Lower lobe of right lung (tissue), 2 donors: ENCODE measurements around the gene EMX2. TPM values are rescaled to one million over a fixed set of nuclear protein-coding genes. Genes with fewer than 3 reads are reported as not detected.

Source experiments
- ATAC-seq, 2 donors: fragments of 200-7000 bp; cut with Tn5 transposase; one replicate each; pipeline ENCODE4 v1.9.1; 2020 to 2022; ENCODE audit warnings: mild to moderate bottlenecking in 2 of 2, moderate library complexity in 2 of 2
- DNase-seq: peaks from one replicate; pipeline ENCODE4 v3.0.0-alpha.2; 2020
- H3K27ac ChIP-seq: fragments of 200-600 bp; one replicate; pipeline ENCODE4 v1.8.0; 2022
- H3K27me3 ChIP-seq: fragments of 200-600 bp; one replicate; pipeline ENCODE4 v1.8.0; 2022; ENCODE audit warnings: low read depth
- H3K36me3 ChIP-seq: fragments of 200-600 bp; one replicate; pipeline ENCODE4 v1.8.0; 2022; ENCODE audit warnings: mild to moderate bottlenecking
- H3K4me1 ChIP-seq: fragments of 200-600 bp; one replicate; pipeline ENCODE4 v1.8.0; 2022
- H3K4me3 ChIP-seq: fragments of 200-600 bp; one replicate; pipeline ENCODE4 v1.8.0; 2022; ENCODE audit warnings: mild to moderate bottlenecking
- H3K9me3 ChIP-seq: fragments of 200-600 bp; one replicate; pipeline ENCODE4 v1.8.0; 2022
- intact Hi-C: fragments of 100-400 bp; cut with DNase I; formaldehyde crosslinking; loops from one replicate; pipeline ENCODE4 v1.11.0; 2022
- total RNA-seq: library from RNA; stranded (reverse); fragmentation: NEBNext Ultra II Directional; extraction: Animal tissue kit (Norgen Biotek cat#: 25700); gene quantifications from one replicate; pipeline ENCODE4 v1.2.1, GENCODE V29; 2021
- TF ChIP-seq, protein P1 (sequence below): fragments of 200-600 bp; IDR thresholded peaks from one replicate; pipeline ENCODE4 v1.8.0; 2022; ENCODE audit warnings: antibody characterized with exemption, mild to moderate bottlenecking
- donor health status: DM: no; HTN: yes; CAD: no; lungs with severe emphysema.

EMX2 gene
- total RNA-seq, 1 donor from 2014 or later, result not detected

GRCh38 chr10:117563780-117564179 is 21.2 kb downstream of the EMX2 start:
- intact Hi-C loops, result no loop called here
- H3K27me3 ChIP-seq, result peaks cover 41% of the 10 kb centered on the region
- TF ChIP-seq, protein P1, sequence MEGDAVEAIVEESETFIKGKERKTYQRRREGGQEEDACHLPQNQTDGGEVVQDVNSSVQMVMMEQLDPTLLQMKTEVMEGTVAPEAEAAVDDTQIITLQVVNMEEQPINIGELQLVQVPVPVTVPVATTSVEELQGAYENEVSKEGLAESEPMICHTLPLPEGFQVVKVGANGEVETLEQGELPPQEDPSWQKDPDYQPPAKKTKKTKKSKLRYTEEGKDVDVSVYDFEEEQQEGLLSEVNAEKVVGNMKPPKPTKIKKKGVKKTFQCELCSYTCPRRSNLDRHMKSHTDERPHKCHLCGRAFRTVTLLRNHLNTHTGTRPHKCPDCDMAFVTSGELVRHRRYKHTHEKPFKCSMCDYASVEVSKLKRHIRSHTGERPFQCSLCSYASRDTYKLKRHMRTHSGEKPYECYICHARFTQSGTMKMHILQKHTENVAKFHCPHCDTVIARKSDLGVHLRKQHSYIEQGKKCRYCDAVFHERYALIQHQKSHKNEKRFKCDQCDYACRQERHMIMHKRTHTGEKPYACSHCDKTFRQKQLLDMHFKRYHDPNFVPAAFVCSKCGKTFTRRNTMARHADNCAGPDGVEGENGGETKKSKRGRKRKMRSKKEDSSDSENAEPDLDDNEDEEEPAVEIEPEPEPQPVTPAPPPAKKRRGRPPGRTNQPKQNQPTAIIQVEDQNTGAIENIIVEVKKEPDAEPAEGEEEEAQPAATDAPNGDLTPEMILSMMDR, result no peak
- ATAC-seq (no peak), DNase-seq (no peak)
- H3K4me1 ChIP-seq, result no peaks in the 10 kb centered on the region
- no peaks in the 10 kb centered on the region for H3K9me3 ChIP-seq
- H3K36me3 ChIP-seq, result no peaks in the 10 kb centered on the region
- H3K4me3 ChIP-seq, result no peak overlapping the region
- H3K27ac ChIP-seq, result no peak overlapping the region

GRCh38 chr10:117565068-117565467 is 22.5 kb downstream of the EMX2 start:
- TF ChIP-seq, protein P1, result no peak
- Histone ChIP-seq H3K4me3 (no peak overlapping the region), H3K27ac (no peak overlapping the region), H3K36me3 (no peaks in the 10 kb centered on the region), H3K27me3 (peaks cover 42% of the 10 kb centered on the region), H3K4me1 (no peaks in the 10 kb centered on the region), H3K9me3 (no peaks in the 10 kb centered on the region)
- DNase-seq (no peak), ATAC-seq (no peak)
- intact Hi-C loops, result no loop called here

GRCh38 chr10:117568334-117568733 is 25.8 kb downstream of the EMX2 start:
- DNase-seq, result no peak
- Histone ChIP-seq H3K27ac (no peak overlapping the region), H3K9me3 (no peaks in the 10 kb centered on the region), H3K4me3 (no peak overlapping the region), H3K27me3 (peaks cover 48% of the 10 kb centered on the region), H3K4me1 (no peaks in the 10 kb centered on the region), H3K36me3 (no peaks in the 10 kb centered on the region)
- intact Hi-C loops, result no loop called here
- ATAC-seq, result no peak
- TF ChIP-seq, protein P1, result no peak

DNA sequence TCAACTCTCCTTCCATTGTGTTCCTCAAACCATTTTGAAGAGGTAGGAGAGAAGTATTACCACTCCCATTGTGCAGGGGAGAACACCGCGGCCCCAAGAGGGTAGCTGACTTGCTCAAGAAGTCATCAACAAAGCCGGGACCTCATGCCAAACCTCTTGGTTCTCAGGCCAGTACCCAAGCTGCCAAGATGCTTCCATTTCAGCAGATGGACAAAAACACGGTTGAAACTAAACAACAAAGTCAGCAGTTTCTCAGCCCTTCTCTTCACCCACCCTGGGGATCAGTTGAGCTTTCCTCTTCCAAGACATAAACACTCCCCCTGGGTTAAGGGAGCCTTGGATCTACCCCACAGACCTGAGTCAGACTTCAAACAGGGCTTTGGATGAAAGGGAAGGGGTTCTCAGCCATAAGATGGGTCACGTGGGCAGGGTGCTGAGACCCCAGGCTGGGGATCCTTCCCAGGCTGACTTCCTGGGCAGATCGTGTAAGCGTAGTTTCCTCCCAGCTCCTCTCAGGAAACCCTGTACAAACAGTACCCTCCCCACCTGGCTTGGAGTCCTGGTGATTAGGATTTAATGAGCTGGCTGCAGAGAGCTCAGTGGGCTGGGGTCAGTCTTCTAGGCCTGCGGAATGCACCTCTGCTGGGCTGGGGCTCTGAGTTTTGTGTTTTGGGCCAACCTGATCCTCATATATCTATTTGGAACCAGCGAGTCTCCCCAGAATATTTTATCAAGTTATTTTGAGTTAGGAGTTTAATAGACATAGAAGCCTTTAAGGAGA is 27.3 kb downstream of the EMX2 start:
- TF ChIP-seq, protein P1, result no peak
- intact Hi-C loops, result no loop called here
- DNase-seq (no peak), ATAC-seq (no peak)
- Histone ChIP-seq H3K9me3 (no peaks in the 10 kb centered on the region), H3K36me3 (no peaks in the 10 kb centered on the region), H3K4me1 (no peaks in the 10 kb centered on the region), H3K4me3 (no peak overlapping the region), H3K27me3 (peaks cover 51% of the 10 kb centered on the region), H3K27ac (no peak overlapping the region)

- Histone ChIP-seq H3K27ac (no peak overlapping the region), H3K4me1 (no peaks in the 10 kb centered on the region), H3K27me3 (peaks cover 49% of the 10 kb centered on the region), H3K9me3 (no peaks in the 10 kb centered on the region), H3K4me3 (no peak overlapping the region), H3K36me3 (no peaks in the 10 kb centered on the region)
- no peak for DNase-seq
- intact Hi-C loops, result no loop called here
- no peak for ATAC-seq
- TF ChIP-seq, protein P1, result no peak
Measured at GRCh38 chr10:117570880-117571279, 28.3 kb downstream of the EMX2 start.
